Fibroblast of the aortic adventitia (primary cell): ENCODE data around the gene BMAL1. TPM values are rescaled to one million over a fixed set of nuclear protein-coding genes. Genes with fewer than 3 reads are reported as not detected.

Experiments
- DNase-seq: peaks from one replicate; pipeline ENCODE4 v3.0.0-alpha.2; 2010; ENCODE audit warnings: low read depth
- H3K4me3 ChIP-seq: 2 replicates; pipeline ENCODE4 v1.5.1; 2011; ENCODE audit warnings: low read depth, mild to moderate bottlenecking, control low read depth, low read length, moderate library complexity
- total RNA-seq: library from RNA; depleted of rRNA; stranded (reverse); fragments of >200 nt; gene quantifications from 2 replicates; pipeline ENCODE4 v1.2.3, GENCODE V29; 2012; ENCODE audit warnings: low replicate concordance
- TF ChIP-seq, protein P1 (sequence below): IDR thresholded peaks from 2 replicates; pipeline ENCODE4 v1.5.1; 2011; ENCODE audit warnings: mild to moderate bottlenecking, low read length, control low read depth, inconsistent platforms; ENCODE audit not compliant: insufficient read depth

BMAL1 gene
- total RNA-seq, 1 donor = 5.5 TPM

DNA sequence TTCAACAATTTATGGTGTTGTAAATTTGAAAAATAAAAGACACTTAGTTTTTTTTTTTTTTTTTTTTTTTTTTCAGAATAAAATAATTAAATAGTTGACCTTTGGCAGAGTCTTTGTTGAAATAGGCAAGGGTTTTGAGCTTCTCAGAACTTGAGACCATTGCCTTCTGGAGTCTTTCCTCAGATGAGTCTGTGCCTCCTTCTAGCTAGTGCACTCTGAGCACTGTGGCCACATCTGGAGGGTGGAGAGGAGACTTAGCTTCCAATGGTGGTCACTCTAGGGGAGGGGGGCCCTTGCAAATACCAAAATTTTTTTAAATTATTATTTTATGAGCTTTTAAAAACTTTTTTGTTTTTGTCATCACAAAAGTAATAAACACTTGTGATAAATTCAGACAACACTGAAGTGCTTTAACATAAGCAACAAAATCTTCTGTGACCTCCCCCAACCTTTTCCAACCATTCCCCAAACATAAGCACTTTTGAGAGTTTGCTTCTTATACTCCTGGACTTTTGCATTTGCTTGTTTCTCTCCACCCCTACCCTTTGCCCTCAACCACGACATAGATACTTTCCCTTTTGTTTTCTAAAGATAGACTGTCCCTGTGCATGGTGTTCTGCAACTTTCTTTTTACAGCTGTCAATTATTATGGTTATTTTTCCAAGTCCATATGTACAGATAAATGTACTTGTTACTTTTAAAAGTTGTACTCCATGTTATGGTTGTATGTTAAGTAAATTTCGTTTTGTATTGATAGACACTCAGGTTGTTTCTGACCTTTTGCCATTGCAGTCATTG, 41.1 kb downstream of the BMAL1 start:
- TF ChIP-seq, protein P1, sequence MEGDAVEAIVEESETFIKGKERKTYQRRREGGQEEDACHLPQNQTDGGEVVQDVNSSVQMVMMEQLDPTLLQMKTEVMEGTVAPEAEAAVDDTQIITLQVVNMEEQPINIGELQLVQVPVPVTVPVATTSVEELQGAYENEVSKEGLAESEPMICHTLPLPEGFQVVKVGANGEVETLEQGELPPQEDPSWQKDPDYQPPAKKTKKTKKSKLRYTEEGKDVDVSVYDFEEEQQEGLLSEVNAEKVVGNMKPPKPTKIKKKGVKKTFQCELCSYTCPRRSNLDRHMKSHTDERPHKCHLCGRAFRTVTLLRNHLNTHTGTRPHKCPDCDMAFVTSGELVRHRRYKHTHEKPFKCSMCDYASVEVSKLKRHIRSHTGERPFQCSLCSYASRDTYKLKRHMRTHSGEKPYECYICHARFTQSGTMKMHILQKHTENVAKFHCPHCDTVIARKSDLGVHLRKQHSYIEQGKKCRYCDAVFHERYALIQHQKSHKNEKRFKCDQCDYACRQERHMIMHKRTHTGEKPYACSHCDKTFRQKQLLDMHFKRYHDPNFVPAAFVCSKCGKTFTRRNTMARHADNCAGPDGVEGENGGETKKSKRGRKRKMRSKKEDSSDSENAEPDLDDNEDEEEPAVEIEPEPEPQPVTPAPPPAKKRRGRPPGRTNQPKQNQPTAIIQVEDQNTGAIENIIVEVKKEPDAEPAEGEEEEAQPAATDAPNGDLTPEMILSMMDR = no peak
- DNase-seq = no peak

DNA sequence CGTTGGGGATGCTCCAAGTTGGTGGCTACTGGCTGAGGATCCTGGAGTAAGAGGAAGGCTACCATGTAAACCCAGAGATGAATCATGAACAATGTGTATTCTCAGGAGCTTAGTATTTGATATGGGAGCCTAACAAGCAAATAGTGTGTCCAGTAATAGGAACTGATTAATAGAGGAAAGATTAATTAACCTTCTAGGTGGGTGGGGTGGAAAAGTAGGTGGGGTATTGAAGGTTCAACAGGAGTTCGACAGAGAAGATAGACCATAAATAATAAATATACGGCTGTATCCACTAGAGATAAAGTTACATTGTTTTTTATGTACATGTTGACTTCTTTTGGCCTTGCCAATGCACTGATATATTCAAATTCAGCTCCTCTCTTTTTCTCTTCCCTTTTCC, 43.1 kb downstream of the BMAL1 start:
- TF ChIP-seq, protein P1 = no peak
- H3K4me3 ChIP-seq = no peak overlapping the region
- no peak for DNase-seq

More for the DNA sequence above, 41.1 kb downstream of the BMAL1 start:
- H3K4me3 ChIP-seq = no peak overlapping the region

DNA sequence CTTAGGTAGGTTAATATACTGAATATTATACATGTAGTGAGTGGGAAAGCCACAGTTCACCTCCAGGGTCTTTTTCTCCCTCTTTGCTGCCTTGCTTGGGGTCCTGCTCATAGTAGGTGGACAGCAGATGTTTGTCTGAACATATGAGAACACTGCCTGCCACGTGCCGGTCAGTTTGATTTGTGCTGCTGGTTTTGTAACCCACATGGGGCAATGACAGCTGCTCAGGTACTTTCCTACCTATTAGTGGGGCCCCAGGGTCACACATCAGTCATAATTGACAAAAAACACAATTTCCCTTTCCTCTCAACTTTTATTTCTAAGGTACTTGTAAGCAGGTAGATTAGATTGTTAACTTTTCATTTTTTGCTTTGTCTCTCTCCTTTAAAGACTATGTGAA, 43.8 kb downstream of the BMAL1 start:
- no peak for DNase-seq
- TF ChIP-seq, protein P1 = no peak
- no peak overlapping the region for H3K4me3 ChIP-seq

DNA sequence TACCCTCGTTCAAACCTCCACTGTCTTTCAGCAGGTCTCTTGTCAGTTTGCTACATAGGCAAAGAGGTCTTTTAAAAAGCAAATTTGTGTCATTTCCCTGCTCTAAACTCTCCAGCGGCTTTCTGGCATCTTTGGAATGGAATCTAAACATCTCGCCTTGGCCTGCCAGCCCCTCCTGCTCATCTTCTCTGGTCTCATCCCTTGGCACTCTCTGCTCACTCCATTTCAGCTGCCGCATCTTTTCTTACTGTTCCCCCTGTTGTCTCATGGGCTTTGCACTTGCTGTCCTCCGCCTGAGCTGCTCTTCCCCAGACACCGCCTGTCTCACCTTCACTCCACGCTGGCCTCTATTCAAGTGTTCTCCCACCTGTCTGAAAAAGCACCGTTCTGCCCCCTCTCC, 46.6 kb downstream of the BMAL1 start:
- H3K4me3 ChIP-seq = no peak overlapping the region
- TF ChIP-seq, protein P1 = no peak
- no peak for DNase-seq

DNA sequence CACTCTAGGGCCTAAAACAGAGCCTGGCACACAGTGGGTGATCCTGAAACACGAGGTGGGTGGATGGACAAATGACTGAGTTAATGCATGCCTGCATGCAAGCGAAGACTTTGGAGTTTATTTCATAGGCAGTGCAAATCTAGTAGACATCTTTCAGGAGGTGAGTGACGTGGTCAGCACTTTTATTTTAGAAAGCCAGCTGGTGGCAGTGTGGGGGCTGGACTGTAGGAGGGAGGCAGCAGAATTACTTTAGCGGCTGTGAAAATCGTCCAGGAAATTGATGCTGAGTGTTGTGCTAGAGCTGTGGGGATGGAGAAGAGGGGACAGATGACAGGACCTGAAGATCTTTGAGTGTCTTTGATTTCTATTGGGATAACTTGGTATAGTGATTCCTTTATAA, 47.1 kb downstream of the BMAL1 start:
- no peak overlapping the region for H3K4me3 ChIP-seq
- no peak for DNase-seq
- TF ChIP-seq, protein P1 = no peak

DNA sequence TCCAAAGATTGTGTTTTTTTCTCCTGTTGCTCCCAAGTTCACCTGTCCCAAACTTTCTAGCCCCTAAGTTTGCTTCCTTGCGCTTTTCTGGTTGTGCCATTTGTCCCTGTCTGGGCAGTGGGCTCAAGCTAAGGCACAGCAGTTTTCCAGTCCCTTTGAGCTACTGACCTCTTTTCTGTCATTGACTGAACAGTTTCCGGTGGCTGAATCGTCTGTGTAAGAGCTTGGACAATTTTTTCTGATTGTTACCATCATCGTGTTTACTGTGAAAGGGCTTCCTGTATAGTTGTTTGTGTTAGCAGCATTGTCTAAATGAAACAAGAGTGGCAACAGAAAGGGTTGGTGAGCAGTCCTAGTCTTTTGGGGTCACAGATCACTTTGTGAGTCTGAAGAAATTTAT, 49.8 kb downstream of the BMAL1 start:
- no peak for DNase-seq
- H3K4me3 ChIP-seq = no peak overlapping the region
- TF ChIP-seq, protein P1 = no peak

DNA sequence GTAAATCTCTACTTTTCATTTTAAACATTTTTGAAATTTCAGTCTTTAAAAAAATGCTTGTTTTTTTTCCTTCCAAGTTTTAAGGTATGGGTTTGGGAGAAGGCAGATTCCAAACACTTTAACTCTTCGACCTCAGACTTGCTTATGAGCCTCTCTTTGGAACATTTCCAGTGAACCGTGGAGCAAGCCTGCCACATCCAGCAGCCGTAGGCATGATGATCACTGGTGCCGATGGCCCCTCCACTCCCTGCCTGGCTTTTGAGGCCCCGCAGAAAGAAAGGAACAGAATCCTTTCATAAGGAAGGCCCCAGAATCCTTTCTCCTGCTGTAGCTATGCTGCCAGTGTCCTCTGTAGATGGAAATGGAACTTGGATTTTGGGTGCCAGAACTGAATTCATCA, 50.7 kb downstream of the BMAL1 start:
- H3K4me3 ChIP-seq = no peak overlapping the region
- TF ChIP-seq, protein P1 = no peak
- DNase-seq = no peak
